Measurements from ENCODE around the gene PUM1. TPM values are rescaled to one million over a fixed set of nuclear protein-coding genes. Genes with fewer than 3 reads are reported as not detected.

PUM1 gene
- total RNA-seq, 2 donors from 2014 or later = 100 to 104 TPM

- H3K4me3 Mint-ChIP-seq = no peak overlapping the region
- no peaks in the 10 kb centered on the region for H3K27me3 Mint-ChIP-seq (ENCODE audit: low read depth)
- no peak for DNase-seq
- peaks cover 7 to 22% of the 10 kb centered on the region in 2 donors for H3K36me3 Mint-ChIP-seq (ENCODE audit: insufficient read depth in 2 of 2)
- no peak overlapping the region for H3K27ac Mint-ChIP-seq
- H3K4me1 Mint-ChIP-seq (ENCODE audit: low read depth) = peaks cover 33% of the 10 kb centered on the region
- H3K9me3 Mint-ChIP-seq = no peaks in the 10 kb centered on the region
- ATAC-seq (replicated peaks in 1 of 2) = no peak
These were observed 68.0 kb downstream of the PUM1 start for GRCh38 chr1:30997463-30998057.

- Mint-ChIP-seq H3K27ac (peak overlapping the region; percentile 68), H3K4me3 (no peak overlapping the region), H3K36me3 (ENCODE audit: insufficient read depth in 2 of 2) (peaks cover 7 to 23% of the 10 kb centered on the region in 2 donors), H3K4me1 (ENCODE audit: low read depth) (peaks cover 42% of the 10 kb centered on the region), H3K27me3 (ENCODE audit: low read depth) (no peaks in the 10 kb centered on the region), H3K9me3 (no peaks in the 10 kb centered on the region)
- ATAC-seq (replicated peaks in 1 of 2) (no peak), DNase-seq (no peak)
These were observed 69.4 kb downstream of the PUM1 start for GRCh38 chr1:30995990-30996612.

DNA sequence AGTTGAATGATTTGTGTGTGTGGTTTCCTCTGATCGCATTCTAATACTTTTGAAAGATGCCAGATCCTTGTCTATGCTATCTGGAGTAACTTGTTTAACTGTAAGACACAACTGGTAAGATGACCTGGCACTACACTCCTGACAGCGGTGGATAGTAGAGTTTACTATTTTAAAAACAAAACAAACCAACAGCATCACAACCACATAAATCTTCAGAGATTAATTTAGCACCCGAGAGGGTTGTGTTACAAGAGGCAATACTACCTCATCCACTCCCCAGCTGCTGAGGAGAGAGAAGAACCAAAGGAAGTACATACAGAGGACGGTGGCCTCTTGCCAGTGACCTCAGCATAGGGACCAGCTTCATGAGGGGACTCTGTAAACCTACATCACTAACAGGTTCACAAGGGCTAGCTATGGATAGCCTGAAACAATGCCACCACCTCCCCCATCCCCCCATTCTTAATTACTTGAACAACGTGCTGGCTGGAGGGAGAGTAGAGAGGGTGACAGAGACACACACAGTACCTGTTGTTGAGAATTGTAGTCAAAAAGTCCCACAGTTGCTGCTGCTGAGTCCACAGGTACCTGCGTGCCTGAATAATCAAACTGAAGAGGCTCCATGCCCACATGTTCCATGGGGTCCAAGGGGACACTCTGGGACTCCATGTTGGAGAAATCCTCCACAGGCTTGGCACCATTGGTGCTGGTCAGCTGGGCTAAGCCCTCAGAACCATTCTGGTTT, 73.5 kb downstream of the PUM1 start:
- Mint-ChIP-seq H3K4me1 (ENCODE audit: low read depth) (peaks cover 57% of the 10 kb centered on the region), H3K9me3 (peaks cover 0 to 2% of the 10 kb centered on the region in 2 donors), H3K27ac (peak overlapping the region; percentile 66), H3K27me3 (ENCODE audit: low read depth) (no peaks in the 10 kb centered on the region), H3K36me3 (ENCODE audit: insufficient read depth in 2 of 2) (peaks cover 13 to 43% of the 10 kb centered on the region in 2 donors), H3K4me3 (no peak overlapping the region)
- DNase-seq (no peak), ATAC-seq (replicated peaks in 1 of 2) (no peak)

GRCh38 chr1:30990591-30990990, 74.9 kb downstream of the PUM1 start:
- no peaks in the 10 kb centered on the region for H3K27me3 Mint-ChIP-seq (ENCODE audit: low read depth)
- no peak overlapping the region for H3K4me3 Mint-ChIP-seq
- H3K9me3 Mint-ChIP-seq = peaks cover 0 to 2% of the 10 kb centered on the region in 2 donors
- H3K4me1 Mint-ChIP-seq (ENCODE audit: low read depth) = peaks cover 54% of the 10 kb centered on the region
- H3K36me3 Mint-ChIP-seq (ENCODE audit: insufficient read depth in 2 of 2) = peaks cover 13 to 43% of the 10 kb centered on the region in 2 donors
- peak overlapping the region; percentile 90 for H3K27ac Mint-ChIP-seq
- no peak for ATAC-seq (replicated peaks in 1 of 2)
- DNase-seq = no peak

DNA sequence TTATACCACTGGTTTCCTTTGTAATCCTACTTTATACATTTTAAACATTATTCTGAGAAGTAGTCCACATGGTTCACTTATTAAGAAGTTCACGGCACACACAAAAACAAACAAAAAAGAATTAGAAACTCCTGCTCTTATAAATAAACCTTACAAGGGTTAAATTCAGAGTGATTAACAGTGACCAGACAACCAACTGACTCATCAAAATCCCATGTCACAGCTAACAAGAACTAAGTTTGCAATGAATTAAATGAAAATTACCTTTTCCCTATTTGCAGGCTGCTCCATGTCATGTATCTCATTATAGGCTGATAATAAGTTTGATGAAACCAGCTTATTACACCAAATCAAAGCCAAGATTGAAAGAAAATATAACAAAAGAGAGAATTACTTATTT, 77.5 kb downstream of the PUM1 start:
- Mint-ChIP-seq H3K4me3 (no peak overlapping the region), H3K27ac (peak overlapping the region; percentile 84)
- no peak for ATAC-seq (replicated peaks in 1 of 2)

GRCh38 chr1:30986755-30987154, 78.8 kb downstream of the PUM1 start:
- no peak overlapping the region for H3K27ac Mint-ChIP-seq
- H3K36me3 Mint-ChIP-seq (ENCODE audit: insufficient read depth in 2 of 2) = peaks cover 8 to 29% of the 10 kb centered on the region in 2 donors
- peaks cover 53% of the 10 kb centered on the region for H3K4me1 Mint-ChIP-seq (ENCODE audit: low read depth)
- ATAC-seq (replicated peaks in 1 of 2) (no peak), DNase-seq (no peak)
- peaks cover 0 to 2% of the 10 kb centered on the region in 2 donors for H3K9me3 Mint-ChIP-seq
- H3K4me3 Mint-ChIP-seq = no peak overlapping the region
- H3K27me3 Mint-ChIP-seq (ENCODE audit: low read depth) = no peaks in the 10 kb centered on the region

More for the DNA sequence above, 77.5 kb downstream of the PUM1 start:
- Mint-ChIP-seq H3K9me3 (peaks cover 0 to 2% of the 10 kb centered on the region in 2 donors), H3K4me1 (ENCODE audit: low read depth) (peaks cover 55% of the 10 kb centered on the region), H3K36me3 (ENCODE audit: insufficient read depth in 2 of 2) (peaks cover 8 to 33% of the 10 kb centered on the region in 2 donors), H3K27me3 (ENCODE audit: low read depth) (no peaks in the 10 kb centered on the region)
- no peak for DNase-seq

GRCh38 chr1:30984991-30985503, 80.5 kb downstream of the PUM1 start:
- Mint-ChIP-seq H3K27ac (peak overlapping the region; percentile 46), H3K36me3 (ENCODE audit: insufficient read depth in 2 of 2) (peaks cover 6 to 27% of the 10 kb centered on the region in 2 donors), H3K4me3 (no peak overlapping the region), H3K27me3 (ENCODE audit: low read depth) (no peaks in the 10 kb centered on the region), H3K4me1 (ENCODE audit: low read depth) (peaks cover 36% of the 10 kb centered on the region), H3K9me3 (no peaks in the 10 kb centered on the region)
- no peak for DNase-seq
- no peak for ATAC-seq (replicated peaks in 1 of 2)

DNA sequence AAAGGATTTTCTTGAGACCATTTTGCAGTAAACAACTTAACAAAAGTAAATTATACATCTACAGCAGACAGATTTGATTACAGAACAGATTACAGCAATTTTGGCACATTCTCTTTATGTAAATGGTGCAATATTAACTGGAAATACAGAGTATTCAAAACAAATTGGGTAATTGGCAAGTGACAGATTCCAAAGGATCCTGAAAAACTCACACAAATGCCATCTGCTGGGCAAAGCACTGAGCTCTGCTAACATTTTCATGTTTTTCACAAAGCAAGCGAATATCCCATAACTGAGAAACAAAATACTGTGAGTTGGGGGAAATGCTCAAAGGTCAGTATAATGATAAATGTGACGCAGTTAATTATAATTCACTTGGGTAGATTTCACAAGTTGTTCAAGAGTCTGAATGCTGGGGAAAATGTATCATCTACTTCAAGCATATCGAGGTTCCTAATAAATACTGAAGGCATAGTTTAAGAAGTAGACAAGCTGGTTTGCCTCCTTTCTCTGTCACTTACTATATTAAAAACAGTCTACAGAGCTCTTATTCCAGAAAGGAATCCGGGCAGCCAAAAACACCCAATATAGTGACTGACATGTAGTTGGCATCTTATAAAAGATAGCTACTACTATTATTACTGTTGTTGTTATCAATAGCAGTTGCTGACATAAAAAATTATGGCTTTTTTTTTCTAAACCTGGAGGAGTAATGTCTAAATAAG, 81.2 kb downstream of the PUM1 start:
- no peak for ATAC-seq (replicated peaks in 1 of 2)

GRCh38 chr1:30982937-30983336, 82.6 kb downstream of the PUM1 start:
- H3K9me3 Mint-ChIP-seq = no peaks in the 10 kb centered on the region
- no peak overlapping the region for H3K4me3 Mint-ChIP-seq
- DNase-seq (no peak), ATAC-seq (replicated peaks in 1 of 2) (no peak)
- H3K27me3 Mint-ChIP-seq (ENCODE audit: low read depth) = no peaks in the 10 kb centered on the region
- peak overlapping the region; percentile 66 for H3K27ac Mint-ChIP-seq
- H3K4me1 Mint-ChIP-seq (ENCODE audit: low read depth) = peaks cover 35% of the 10 kb centered on the region
- peaks cover 5 to 29% of the 10 kb centered on the region in 2 donors for H3K36me3 Mint-ChIP-seq (ENCODE audit: insufficient read depth in 2 of 2)

More for the DNA sequence above, 81.2 kb downstream of the PUM1 start:
- no peak overlapping the region for H3K4me3 Mint-ChIP-seq
- H3K36me3 Mint-ChIP-seq (ENCODE audit: insufficient read depth in 2 of 2) = peaks cover 8 to 29% of the 10 kb centered on the region in 2 donors
- no peak overlapping the region for H3K27ac Mint-ChIP-seq
- DNase-seq = no peak
- no peaks in the 10 kb centered on the region for H3K27me3 Mint-ChIP-seq (ENCODE audit: low read depth)
- H3K9me3 Mint-ChIP-seq = no peaks in the 10 kb centered on the region
- peaks cover 35% of the 10 kb centered on the region for H3K4me1 Mint-ChIP-seq (ENCODE audit: low read depth)

DNA sequence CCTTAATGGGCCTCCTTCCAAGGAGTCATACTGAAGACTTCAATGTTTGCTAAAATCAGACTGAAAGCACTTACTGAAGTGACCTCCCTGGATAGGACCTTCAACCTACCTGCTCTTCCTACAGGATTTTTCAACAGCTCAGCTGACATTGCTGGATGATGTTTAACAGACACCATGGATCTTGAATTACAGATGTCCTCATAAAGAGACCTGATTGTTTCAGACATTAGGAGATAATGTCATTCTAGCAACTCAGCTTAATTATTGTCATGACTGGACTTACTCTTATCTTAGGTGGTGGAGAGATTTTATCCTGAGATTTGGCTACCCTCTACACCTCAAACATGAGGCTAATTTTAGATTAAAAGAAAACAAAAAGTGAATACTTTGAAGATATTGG, 83.1 kb downstream of the PUM1 start:
- Mint-ChIP-seq H3K36me3 (ENCODE audit: insufficient read depth in 2 of 2) (peaks cover 5 to 31% of the 10 kb centered on the region in 2 donors), H3K4me1 (ENCODE audit: low read depth) (peaks cover 37% of the 10 kb centered on the region)

GRCh38 chr1:30981172-30981571, 84.3 kb downstream of the PUM1 start:
- H3K4me1 Mint-ChIP-seq (ENCODE audit: low read depth) = peaks cover 47% of the 10 kb centered on the region
- H3K36me3 Mint-ChIP-seq (ENCODE audit: insufficient read depth in 2 of 2) = peaks cover 5 to 37% of the 10 kb centered on the region in 2 donors
- no peak overlapping the region for H3K27ac Mint-ChIP-seq
- H3K9me3 Mint-ChIP-seq = no peaks in the 10 kb centered on the region
- ATAC-seq (replicated peaks in 1 of 2) = no peak
- no peak overlapping the region for H3K4me3 Mint-ChIP-seq
- DNase-seq = no peak
- H3K27me3 Mint-ChIP-seq (ENCODE audit: low read depth) = no peaks in the 10 kb centered on the region

More for the DNA sequence above, 83.1 kb downstream of the PUM1 start:
- Mint-ChIP-seq H3K9me3 (no peaks in the 10 kb centered on the region), H3K27me3 (ENCODE audit: low read depth) (no peaks in the 10 kb centered on the region), H3K27ac (peak overlapping the region; percentile 66), H3K4me3 (no peak overlapping the region)
- ATAC-seq (replicated peaks in 1 of 2) = no peak
- no peak for DNase-seq

DNA sequence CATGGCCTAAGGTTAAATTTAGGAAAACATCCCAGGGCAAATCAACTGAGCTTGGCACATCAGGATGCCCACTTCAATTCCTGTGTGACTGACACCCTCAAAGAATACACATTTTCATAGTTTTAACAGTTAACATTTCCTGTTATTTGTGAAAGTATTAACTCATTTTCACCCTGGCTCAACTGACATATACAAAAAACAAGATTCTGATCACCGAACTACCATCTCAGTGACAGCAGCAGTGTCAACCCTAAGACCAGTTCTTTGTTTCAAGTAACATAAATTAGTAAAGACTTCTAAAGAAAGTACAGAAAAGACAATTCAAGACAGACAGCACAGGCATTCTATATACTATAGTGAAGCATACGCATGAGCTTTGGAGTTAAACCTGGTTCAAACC, 88.0 kb downstream of the PUM1 start:
- Mint-ChIP-seq H3K9me3 (no peaks in the 10 kb centered on the region), H3K4me3 (peak overlapping the region in 1 of 2 donors; percentile 49), H3K27ac (peak overlapping the region; percentile 95), H3K27me3 (ENCODE audit: low read depth) (no peaks in the 10 kb centered on the region), H3K36me3 (ENCODE audit: insufficient read depth in 2 of 2) (peaks cover 5 to 43% of the 10 kb centered on the region in 2 donors), H3K4me1 (ENCODE audit: low read depth) (peaks cover 37% of the 10 kb centered on the region)
- DNase-seq = no peak
- ATAC-seq (replicated peaks in 1 of 2) = peak; percentile 23 to 34
